GM18867 (cell line): ENCODE data around the gene PRPSAP1.

Experiments used
- ATAC-seq: cut with Tn5 transposase; IDR thresholded peaks from one replicate; pipeline ENCODE4 v1.9.1; 2021; ENCODE audit warnings: mild to moderate bottlenecking, moderate library complexity; ENCODE audit not compliant: unreplicated experiment

The PRPSAP1 gene

GRCh38 chr17:76383546-76384221 lies 30.0 kb upstream of the PRPSAP1 start:
- peak; percentile 13 for ATAC-seq

DNA sequence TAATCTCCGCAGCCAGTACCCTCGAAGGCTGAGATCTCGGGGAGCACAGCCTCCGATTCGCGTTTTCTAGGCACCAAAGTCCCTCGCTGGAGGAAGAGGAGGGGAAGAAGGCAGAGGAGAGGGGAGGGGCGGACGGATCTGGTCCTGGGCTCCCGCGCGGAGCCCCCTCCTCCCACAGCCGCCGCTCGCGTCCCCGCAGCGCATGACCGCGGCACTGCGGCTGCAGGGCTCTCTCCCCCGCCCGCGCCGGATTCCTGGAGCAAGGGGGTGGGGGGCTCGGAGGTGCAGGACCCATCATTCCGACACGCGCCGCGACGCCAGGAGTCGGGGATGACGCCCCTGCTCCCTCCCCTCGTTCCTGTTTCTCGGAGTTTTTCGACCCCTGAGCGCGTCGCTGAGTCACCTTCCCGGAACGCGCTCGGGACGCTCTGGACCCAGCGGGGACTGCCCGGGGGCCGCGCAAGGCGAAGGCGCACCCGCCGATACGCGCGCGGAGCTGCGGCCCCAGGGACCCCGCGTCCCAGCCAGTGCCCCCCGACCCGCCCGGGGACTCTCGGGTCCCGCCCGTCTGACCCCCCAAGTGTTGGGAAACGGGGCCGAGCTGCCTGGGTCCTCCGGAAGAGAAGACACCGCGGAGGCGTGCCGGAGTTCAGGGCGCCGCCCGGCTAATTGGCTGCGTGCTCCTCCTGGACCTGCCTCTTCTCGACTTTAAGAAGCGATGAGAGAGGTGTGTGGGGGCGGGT lies 29.3 kb upstream of the PRPSAP1 start:
- peak; percentile 25 for ATAC-seq

DNA sequence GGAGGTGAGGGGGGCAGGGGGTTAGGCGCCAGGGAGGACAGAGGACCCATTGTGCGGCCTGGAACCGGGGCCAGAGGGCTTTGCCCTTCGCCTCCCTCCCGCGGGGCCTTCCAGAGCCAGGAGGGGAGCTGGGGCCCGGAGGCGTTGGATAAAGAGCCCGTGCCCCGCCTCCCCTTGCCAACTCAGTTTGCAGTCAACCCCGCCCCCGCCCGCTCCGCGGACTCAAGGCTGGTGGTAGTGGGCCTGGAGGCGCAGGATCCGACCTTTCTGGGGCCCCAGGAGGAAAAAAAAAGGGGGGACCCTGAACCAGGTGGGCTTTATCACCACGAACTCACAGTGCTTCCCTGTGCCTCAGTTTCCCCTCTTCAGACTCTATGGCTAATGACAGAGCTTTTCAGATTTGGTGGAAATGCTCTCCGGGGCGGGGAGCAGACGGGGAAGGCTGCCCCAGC lies 28.7 kb upstream of the PRPSAP1 start:
- no peak for ATAC-seq

DNA sequence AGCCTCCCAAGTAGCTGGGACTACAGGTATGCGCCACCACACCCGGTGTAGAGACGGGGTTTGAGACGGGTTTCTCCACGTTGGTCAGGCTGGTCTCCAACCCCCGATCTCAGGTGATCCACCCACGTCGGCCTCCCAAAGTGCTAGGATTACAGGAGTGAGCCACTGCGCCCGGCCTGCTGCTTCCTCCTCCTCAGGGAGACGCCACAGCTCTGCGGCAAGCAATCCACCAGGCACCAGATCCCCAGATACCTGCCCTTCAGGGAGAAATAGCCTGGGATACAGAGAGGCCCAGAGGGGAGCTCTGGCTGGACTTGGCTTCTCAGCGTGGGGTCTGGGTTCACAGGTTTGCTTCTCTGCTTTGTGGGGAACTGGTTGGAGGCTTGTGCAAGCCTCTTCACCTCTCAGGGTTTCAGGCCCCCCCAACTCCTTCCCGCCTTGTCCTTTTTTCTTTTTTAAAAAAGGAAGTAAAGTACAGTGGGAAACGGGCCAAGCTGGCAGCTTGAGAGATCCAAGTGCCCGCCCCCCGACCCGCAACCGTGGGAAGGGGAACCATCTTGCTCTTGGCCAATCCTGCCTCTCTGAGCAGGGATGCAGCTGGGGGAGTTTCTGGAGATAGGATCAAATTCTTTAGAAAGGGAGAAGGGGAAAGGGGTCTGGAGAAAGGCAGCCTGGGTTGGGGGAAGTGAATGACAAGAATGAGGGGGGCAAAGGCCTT lies 28.1 kb upstream of the PRPSAP1 start:
- no peak for ATAC-seq

DNA sequence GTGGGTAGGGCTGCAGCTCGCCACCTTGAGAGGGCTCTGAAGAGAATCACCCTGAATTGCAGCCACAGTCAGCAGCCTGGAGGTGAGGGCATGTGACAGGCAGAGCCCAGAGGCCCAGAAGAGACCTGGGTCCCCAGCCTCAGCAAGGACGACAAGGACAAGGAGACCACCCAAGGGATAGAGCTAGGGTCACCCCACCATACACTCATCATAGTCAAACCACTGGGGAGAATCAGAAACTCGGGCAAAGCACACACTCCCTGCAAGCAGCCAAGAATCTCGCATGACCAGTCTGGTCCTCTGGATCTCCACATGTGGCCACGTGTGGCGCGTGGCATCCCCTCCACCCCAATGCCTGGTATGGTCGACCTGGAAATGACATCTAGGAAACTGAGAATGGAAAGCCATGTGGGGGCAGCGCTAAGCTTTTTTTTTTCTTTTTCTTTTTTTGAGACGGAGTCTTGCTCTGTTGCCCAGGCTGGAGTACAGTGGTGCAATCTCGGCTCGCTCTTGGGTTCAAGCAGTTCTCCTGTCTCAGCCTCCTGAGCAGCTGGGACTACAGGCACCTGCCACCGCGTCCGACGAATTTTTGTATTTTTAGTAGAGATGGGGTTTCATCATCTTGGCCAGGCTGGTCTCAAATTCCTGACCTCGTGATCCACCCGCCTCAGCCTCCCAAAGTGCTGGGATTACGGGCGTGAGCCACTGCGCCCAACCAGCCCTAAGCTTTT lies 26.1 kb upstream of the PRPSAP1 start:
- no peak for ATAC-seq

DNA sequence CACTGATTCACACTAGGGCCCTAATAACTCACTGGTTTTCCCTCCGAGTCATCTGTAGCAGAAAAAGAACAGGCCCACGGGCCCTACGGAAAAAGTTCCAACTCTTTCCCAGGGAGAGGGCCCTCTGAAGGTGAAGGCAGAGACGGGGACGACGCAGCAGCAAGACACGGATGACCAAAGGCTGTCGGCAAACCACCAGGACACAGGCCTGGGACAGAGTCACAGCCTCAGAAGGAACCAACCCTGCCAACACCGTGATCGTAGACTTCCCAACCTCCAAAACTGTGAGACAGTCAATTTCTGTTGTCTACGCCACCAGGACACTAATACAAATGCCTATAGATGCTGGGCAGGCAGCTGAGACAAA lies 25.5 kb upstream of the PRPSAP1 start:
- ATAC-seq: no peak

DNA sequence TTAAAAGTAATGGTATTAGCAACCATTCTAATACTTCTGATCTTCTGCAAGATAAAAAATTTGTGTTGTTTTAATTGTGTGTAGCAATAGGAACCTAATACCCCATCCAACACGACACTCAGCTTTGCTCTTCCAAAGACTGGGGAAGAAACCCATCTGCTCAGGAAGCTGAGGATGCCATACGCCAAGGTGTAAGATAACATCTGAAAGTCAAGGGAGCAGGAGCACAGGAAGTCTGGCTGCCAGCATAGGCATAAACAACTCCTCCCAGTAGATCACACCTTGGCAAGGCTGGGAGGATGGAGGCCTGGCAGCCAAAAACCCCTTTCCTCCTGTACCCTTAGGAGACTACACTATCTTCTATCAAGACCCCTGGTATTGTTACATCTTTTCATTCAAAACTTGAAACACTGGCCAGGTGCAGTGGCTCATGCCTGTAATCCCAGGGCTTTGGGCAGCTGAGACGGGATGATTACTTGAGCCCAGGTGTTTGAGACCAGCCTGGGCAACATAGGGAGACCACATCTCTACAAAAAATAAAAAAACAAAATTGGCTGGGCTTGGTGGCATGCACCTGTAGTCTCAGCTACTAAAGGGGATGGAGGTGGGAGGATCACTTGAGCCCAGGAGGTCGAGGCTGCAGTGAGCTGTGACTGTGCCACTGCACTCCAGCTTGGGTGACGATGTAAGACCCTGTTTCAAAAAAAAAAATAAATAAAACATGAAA lies 25.0 kb upstream of the PRPSAP1 start:
- ATAC-seq: no peak

- ATAC-seq: no peak
Observed at GRCh38 chr17:76376318-76377133, 22.8 kb upstream of the PRPSAP1 start.

- no peak for ATAC-seq
Observed at GRCh38 chr17:76371656-76372628, 18.2 kb upstream of the PRPSAP1 start.

- ATAC-seq: no peak
Observed at GRCh38 chr17:76370261-76370993, 16.7 kb upstream of the PRPSAP1 start.

DNA sequence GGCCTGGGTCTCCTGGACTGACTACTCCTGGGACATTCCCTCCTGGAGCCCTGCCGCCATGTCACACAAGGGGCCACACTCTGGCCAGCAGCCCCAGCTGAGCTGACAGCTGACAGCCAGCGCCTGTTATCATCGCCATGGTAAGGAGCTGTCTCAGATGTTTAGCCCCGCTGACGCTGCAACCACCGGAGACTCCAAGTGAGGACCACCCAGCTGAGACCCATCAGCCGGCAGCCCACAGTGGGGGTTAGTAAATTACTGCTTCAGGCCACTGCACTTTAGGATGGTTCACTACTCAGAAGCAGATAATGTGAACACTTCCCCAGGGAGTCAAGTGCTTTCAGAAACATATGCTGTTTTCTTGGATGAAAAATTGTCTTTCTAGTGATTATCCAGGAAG lies 16.1 kb upstream of the PRPSAP1 start:
- no peak for ATAC-seq

GRCh38 chr17:76369379-76369778 lies 15.7 kb upstream of the PRPSAP1 start:
- no peak for ATAC-seq

- ATAC-seq: no peak
Observed at GRCh38 chr17:76368545-76368944, 14.8 kb upstream of the PRPSAP1 start.

DNA sequence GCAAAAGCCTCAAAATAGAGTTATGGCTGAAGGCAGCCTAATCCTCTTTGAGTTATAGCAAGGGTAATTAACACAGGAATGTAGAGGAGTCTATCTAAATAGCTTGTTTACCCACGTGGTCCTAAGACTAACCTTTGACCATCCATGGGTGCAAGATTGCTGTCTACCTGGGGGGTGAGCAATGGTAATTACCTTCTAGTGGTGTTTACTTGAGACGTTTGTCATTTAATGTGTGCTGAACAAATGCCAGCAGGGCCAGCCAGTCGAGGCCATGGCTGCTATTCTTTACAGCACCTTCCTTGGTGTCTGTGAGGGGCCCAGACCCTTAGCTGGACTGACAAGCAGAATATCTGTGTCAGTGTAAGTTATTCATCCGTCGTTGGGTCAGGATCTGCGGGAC lies 13.9 kb upstream of the PRPSAP1 start:
- no peak for ATAC-seq

DNA sequence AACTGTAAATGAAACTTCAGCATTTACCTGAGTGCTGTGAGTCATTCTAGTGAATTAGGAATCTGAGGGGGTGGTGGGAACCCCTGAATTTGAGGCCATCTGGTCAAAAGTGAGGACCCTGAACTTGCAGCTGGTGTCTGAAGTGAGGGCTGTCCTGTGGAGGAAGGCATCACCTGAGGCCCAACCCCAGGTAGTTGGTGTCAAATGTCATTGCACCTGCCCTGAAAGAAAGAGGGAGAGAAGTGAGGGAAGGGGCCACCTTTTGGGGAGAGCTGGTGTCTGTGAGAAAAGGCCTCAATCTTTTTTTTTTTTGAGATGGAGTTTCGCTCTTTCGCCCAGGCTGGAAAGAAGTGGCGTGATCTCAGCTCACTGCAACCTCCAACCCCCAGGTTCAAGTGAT lies 12.5 kb upstream of the PRPSAP1 start:
- ATAC-seq: no peak

- ATAC-seq: no peak
Observed at GRCh38 chr17:76365256-76365903, 11.7 kb upstream of the PRPSAP1 start.

DNA sequence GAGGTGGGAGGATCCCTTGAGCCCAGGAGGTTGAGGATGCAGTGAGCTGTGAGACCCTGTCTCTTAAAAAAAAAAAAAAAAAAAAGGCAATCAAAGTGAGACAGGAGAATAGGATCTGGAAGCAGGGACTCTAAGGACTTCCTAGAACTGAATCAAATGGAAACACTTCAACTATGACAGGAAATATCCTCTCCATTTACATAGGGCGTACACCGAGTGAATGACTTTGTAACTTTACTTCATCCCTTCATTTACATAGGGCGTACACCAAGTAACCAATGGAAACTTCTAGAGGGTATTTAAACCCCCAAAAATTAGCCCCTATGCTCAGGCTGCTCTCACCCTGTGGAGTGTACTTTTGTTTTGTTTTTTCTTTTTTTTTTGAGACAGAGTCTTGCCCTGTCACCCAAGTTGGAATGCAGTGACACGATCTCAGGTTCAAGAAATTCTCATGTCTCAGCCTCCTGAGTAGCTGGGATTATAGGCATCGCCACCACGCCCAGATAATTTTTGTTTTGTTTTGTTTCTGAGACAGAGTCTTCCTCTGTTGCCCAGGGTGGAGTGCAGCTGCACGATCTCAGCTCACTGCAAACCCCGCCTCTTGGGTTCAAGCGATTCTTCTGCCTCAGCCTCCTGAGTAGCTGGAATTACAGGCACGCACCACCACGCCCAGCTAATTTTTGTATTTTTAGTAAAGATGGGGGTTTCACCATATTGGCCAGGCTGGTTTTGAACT lies 9.6 kb upstream of the PRPSAP1 start:
- ATAC-seq: no peak
